Activated CD8-positive, alpha-beta T cell treated with anti-CD3 and anti-CD28 coated beads for 36 hours (primary cell): ENCODE data around the gene VRK3. TPM values are rescaled to one million over a fixed set of nuclear protein-coding genes. Genes with fewer than 3 reads are reported as not detected.
"Not testable (repeated sequence)": the region's sequence is repeated elsewhere in the genome, so short reads cannot be mapped to it uniquely, and the experiment has no call there.

ENCODE experiments used
- ATAC-seq: fragments of 200-7000 bp; cut with Tn5 transposase; one replicate; pipeline ENCODE4 v1.10.0; 2021; ENCODE audit warnings: mild to moderate bottlenecking, moderate library complexity
- CTCF ChIA-PET: fragments of 350-600 bp; sonication (Branson Sonifier 250); formaldehyde crosslinking; loops from one replicate; lab custom pipeline; 2021; ENCODE audit warnings: antibody characterized with exemption; lab: Charles Lee
- POLR2A ChIA-PET: fragments of 350-600 bp; sonication (Branson Sonifier 250); formaldehyde crosslinking; loops from one replicate; lab custom pipeline; 2021; ENCODE audit warnings: antibody characterized with exemption; lab: Charles Lee
- DNase-seq: peaks from one replicate; pipeline ENCODE4 v3.0.0-alpha.2; 2020
- H3K27ac Mint-ChIP-seq: one replicate; pipeline ENCODE4 v1.8.0; 2021; ENCODE audit warnings: mild to moderate bottlenecking, mixed read lengths
- H3K27me3 Mint-ChIP-seq: one replicate; pipeline ENCODE4 v1.8.0; 2021; ENCODE audit warnings: mixed read lengths
- H3K36me3 Mint-ChIP-seq: one replicate; pipeline ENCODE4 v1.8.0; 2021; ENCODE audit warnings: low read depth, mixed read lengths
- H3K4me1 Mint-ChIP-seq: one replicate; pipeline ENCODE4 v1.8.0; 2021; ENCODE audit warnings: low read depth, mixed read lengths
- H3K4me3 Mint-ChIP-seq: one replicate; pipeline ENCODE4 v1.8.0; 2021; ENCODE audit warnings: mild to moderate bottlenecking, moderate library complexity, mixed read lengths
- H3K9me3 Mint-ChIP-seq: one replicate; pipeline ENCODE4 v1.8.0; 2021; ENCODE audit warnings: mixed read lengths
- CTCF ChIP-seq: fragments of 200-600 bp; IDR thresholded peaks from one replicate; pipeline ENCODE4 v1.8.0; 2022; ENCODE audit warnings: antibody characterized with exemption, mild to moderate bottlenecking
- intact Hi-C: fragments of 100-400 bp; cut with micrococcal nuclease; formaldehyde crosslinking; loops from one replicate; pipeline ENCODE4 v1.10.0; 2022
- total RNA-seq, 2 experiments: library from RNA; stranded (reverse); gene quantifications; one replicate each; pipeline ENCODE4 v1.2.3, GENCODE V29; 2021

Gene VRK3
- total RNA-seq = 10 to 100 TPM; 37.4 to 38.0 TPM

GRCh38 chr19:50025022-50025793 is at the start of gene VRK3:
Gene VRK3 (minus strand): TSS chr19:50025372. CDS start chr19:50016162, 9,210 bp downstream.
- intact Hi-C loops = no loop called here
- DNase-seq (peak; percentile 98), ATAC-seq (peak; percentile 93)
- Mint-ChIP-seq H3K27me3 (no peaks in the 10 kb centered on the region), H3K36me3 (peaks cover 22% of the 10 kb centered on the region), H3K9me3 (peaks cover 6% of the 10 kb centered on the region), H3K27ac (peak within 1 kb of the TSS; percentile 95), H3K4me1 (peaks cover 43% of the 10 kb centered on the region), H3K4me3 (peak within 1 kb of the TSS; percentile 82)
- POLR2A ChIA-PET = interaction anchor here (1.0 to 1.6 kb wide), 3 partner anchors 37 to 128 kb away, joined by 4 to 6 read pairs (median 4); partner anchors contain the start of genes IL4I1 and NUP62
- TF ChIP-seq CTCF = no peak
- CTCF ChIA-PET = interaction anchor here (0.7 to 1.4 kb wide), 2 partner anchors 16 to 25 kb away, joined by 3 read pairs; no protein-coding TSS in a partner anchor

- H3K4me3 Mint-ChIP-seq, DNase-seq, H3K9me3 Mint-ChIP-seq, intact Hi-C loops, H3K36me3 Mint-ChIP-seq, H3K27me3 Mint-ChIP-seq, H3K27ac Mint-ChIP-seq, CTCF ChIA-PET, POLR2A ChIA-PET, ATAC-seq, H3K4me1 Mint-ChIP-seq: not testable (repeated sequence)
Measured at GRCh38 chr19:50068382-50068781, 43.2 kb upstream of the VRK3 start.

- Mint-ChIP-seq H3K27me3 (peaks cover 8% of the 10 kb centered on the region), H3K4me3 (no peak overlapping the region), H3K36me3 (no peaks in the 10 kb centered on the region), H3K27ac (no peak overlapping the region), H3K9me3 (no peaks in the 10 kb centered on the region), H3K4me1 (peaks cover 2% of the 10 kb centered on the region)
- POLR2A ChIA-PET = no interaction called here
- ATAC-seq = no peak
- CTCF ChIA-PET = no interaction called here
- intact Hi-C loops = no loop called here
- no peak for DNase-seq
- no peak for TF ChIP-seq CTCF
Measured at GRCh38 chr19:50067575-50067974, 42.4 kb upstream of the VRK3 start.

GRCh38 chr19:50065938-50066337 is 40.8 kb upstream of the VRK3 start:
- peaks cover 2% of the 10 kb centered on the region for H3K4me1 Mint-ChIP-seq
- H3K9me3 Mint-ChIP-seq = no peaks in the 10 kb centered on the region
- H3K36me3 Mint-ChIP-seq = no peaks in the 10 kb centered on the region
- DNase-seq (no peak), ATAC-seq (no peak)
- TF ChIP-seq CTCF = no peak
- H3K4me3 Mint-ChIP-seq = no peak overlapping the region
- intact Hi-C loops = no loop called here
- ChIA-PET POLR2A (no interaction called here), CTCF (no interaction called here)
- H3K27ac Mint-ChIP-seq = no peak overlapping the region
- H3K27me3 Mint-ChIP-seq = peaks cover 5% of the 10 kb centered on the region

GRCh38 chr19:50061650-50062049 is 36.5 kb upstream of the VRK3 start:
- intact Hi-C loops = no loop called here
- CTCF ChIA-PET = no interaction called here

More at GRCh38 chr19:50061650-50062049, 36.5 kb upstream of the VRK3 start:
- Mint-ChIP-seq H3K4me1 (peaks cover 2% of the 10 kb centered on the region), H3K27me3 (peaks cover 3% of the 10 kb centered on the region), H3K4me3 (no peak overlapping the region), H3K36me3 (no peaks in the 10 kb centered on the region), H3K27ac (no peak overlapping the region), H3K9me3 (peaks cover 21% of the 10 kb centered on the region)
- ATAC-seq = no peak
- no peak for DNase-seq
- POLR2A ChIA-PET = no interaction called here
- TF ChIP-seq CTCF = no peak
